ENCODE results near the gene MIGA2. TPM values are rescaled to one million over a fixed set of nuclear protein-coding genes. Genes with fewer than 3 reads are reported as not detected.

MIGA2 gene
- total and polyA plus RNA-seq, 2 of the 4 experiments (the other 2 are of a cell fraction): 12.5 to 25.3 TPM

DNA sequence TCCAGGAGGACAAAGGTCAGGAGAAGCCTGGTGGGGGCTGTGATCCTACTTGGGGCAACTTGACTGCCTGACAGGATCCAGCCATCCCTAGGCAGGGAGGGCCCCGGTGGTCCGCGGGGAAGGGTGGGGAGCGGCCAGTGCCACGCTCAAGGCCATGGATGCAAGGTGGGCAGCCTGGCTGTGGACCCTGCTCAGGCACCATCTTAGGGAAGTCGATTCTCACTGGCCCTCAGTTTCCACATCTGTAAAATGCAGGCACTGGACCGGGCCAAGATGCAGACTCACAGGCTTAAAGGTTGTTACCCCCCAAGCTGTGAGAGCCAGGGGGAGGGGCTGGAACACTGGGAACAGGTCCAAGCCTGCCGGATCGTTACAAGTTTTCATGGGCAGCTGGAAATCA, 35.7 kb downstream of the MIGA2 start:
- Histone ChIP-seq H2AFZ (replicated peaks; ENCODE audit: low read length, poor library complexity) (no peak overlapping the region), H3K14ac (replicated peaks; ENCODE audit: low read depth, low read length) (no peak overlapping the region), H4K5ac (ENCODE audit: low read depth, low read length) (no peak overlapping the region), H3K9me3 (ENCODE audit: control insufficient read depth, insufficient read depth, low read length) (no peaks in the 10 kb centered on the region), H4K91ac (ENCODE audit: insufficient read depth, low read depth, low read length) (no peak overlapping the region), H3K36me3 (ENCODE audit: control insufficient read depth, insufficient read depth, low read length) (peaks cover 14% of the 10 kb centered on the region; the same call in 1 of the 2 replicates), H3K9ac (ENCODE audit: low read depth, low read length) (no peak overlapping the region), H2BK120ac (ENCODE audit: low read depth, low read length) (no peak overlapping the region), H2AK9ac (replicated peaks; ENCODE audit: low read depth, low read length, poor library complexity) (no peak overlapping the region), H3K4ac (ENCODE audit: low read depth, low read length) (no peak overlapping the region), H4K20me1 (ENCODE audit: insufficient read depth, low read length) (no peaks in the 10 kb centered on the region), H3K4me1 (ENCODE audit: control insufficient read depth, insufficient read depth, low read length) (no peaks in the 10 kb centered on the region), H3K79me1 (ENCODE audit: low read depth in 1 of 2, low read length in 2 of 2) (no peaks in the 10 kb centered on the region), H2BK20ac (ENCODE audit: low read depth, low read length) (no peak overlapping the region), H3K56ac (ENCODE audit: extremely low read depth, insufficient read depth, low read length) (no peak overlapping the region), H3K23ac (ENCODE audit: low read depth, low read length) (no peak overlapping the region), H2BK15ac (ENCODE audit: low read depth, low read length) (no peak overlapping the region), H2AK5ac (ENCODE audit: low read depth, low read length) (no peak overlapping the region), H3K9me1 (ENCODE audit: insufficient read depth, low read length) (0 out of 2 replicates have a peak, but pooled peaks cover 6% of the 10 kb centered on the region), H3K27ac (ENCODE audit: insufficient read depth, low read length) (no peak overlapping the region), H3K18ac (ENCODE audit: low read depth, low read length) (no peak overlapping the region), H3K4me3 (ENCODE audit: insufficient read depth, low read depth, low read length) (no peak overlapping the region), H2BK5ac (ENCODE audit: low read depth, low read length, poor library complexity, severe bottlenecking) (no peak overlapping the region), H3K27me3 (ENCODE audit: control insufficient read depth, insufficient read depth, low read length) (no peaks in the 10 kb centered on the region), H4K8ac (ENCODE audit: low read depth in 2 of 2, low read length in 2 of 2) (no peak overlapping the region), H3K4me2 (ENCODE audit: low read depth, low read length) (no peak overlapping the region)
- POLR2A ChIA-PET (ENCODE audit: unreplicated experiment): no interaction called here
- no peak for DNase-seq
- ATAC-seq (ENCODE audit: low read depth): no peak
- in situ Hi-C loops (cut with MboI; ENCODE audit: low sequenced_read_pairs) (no loop called here), dilution Hi-C loops (cut with HindIII; ENCODE audit: low sequenced_read_pairs, unreplicated experiment) (no loop called here), intact Hi-C loops (cut with micrococcal nuclease) (no loop called here)
- no peak for TF ChIP-seq NFE2L2 (IDR thresholded peaks at IDR 0.05; ENCODE audit: low read depth, low read length)
- no peak for TF ChIP-seq RAD21 (IDR thresholded peaks at IDR 0.05; ENCODE audit: low read length)
- TF ChIP-seq CEBPB (IDR thresholded peaks at IDR 0.05; ENCODE audit: low read depth, low read length): no peak
- no peak for TF ChIP-seq BHLHE40 (IDR thresholded peaks at IDR 0.05; ENCODE audit: low read depth, low read length)
- TF ChIP-seq MXI1 (IDR thresholded peaks at IDR 0.05; ENCODE audit: borderline replicate concordance, low read depth, low read length): no peak
- no peak for TF ChIP-seq MAZ (IDR thresholded peaks at IDR 0.05; ENCODE audit: borderline replicate concordance, low read depth, low read length)
- no peak for TF ChIP-seq CHD1 (IDR thresholded peaks at IDR 0.05; ENCODE audit: low read depth, low read length)
- TF ChIP-seq MAFK (IDR thresholded peaks at IDR 0.05; ENCODE audit: low read depth, low read length): no peak
- TF ChIP-seq, protein P1, sequence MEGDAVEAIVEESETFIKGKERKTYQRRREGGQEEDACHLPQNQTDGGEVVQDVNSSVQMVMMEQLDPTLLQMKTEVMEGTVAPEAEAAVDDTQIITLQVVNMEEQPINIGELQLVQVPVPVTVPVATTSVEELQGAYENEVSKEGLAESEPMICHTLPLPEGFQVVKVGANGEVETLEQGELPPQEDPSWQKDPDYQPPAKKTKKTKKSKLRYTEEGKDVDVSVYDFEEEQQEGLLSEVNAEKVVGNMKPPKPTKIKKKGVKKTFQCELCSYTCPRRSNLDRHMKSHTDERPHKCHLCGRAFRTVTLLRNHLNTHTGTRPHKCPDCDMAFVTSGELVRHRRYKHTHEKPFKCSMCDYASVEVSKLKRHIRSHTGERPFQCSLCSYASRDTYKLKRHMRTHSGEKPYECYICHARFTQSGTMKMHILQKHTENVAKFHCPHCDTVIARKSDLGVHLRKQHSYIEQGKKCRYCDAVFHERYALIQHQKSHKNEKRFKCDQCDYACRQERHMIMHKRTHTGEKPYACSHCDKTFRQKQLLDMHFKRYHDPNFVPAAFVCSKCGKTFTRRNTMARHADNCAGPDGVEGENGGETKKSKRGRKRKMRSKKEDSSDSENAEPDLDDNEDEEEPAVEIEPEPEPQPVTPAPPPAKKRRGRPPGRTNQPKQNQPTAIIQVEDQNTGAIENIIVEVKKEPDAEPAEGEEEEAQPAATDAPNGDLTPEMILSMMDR (conservative IDR thresholded peaks at IDR 0.05; ENCODE audit: low read depth, low read length): no peak
- no peak for TF ChIP-seq RFX5 (IDR thresholded peaks at IDR 0.05; ENCODE audit: low read depth, low read length)
- no peak for TF ChIP-seq FOS (IDR thresholded peaks at IDR 0.05; ENCODE audit: low read depth, low read length)
- TF ChIP-seq, protein P2, sequence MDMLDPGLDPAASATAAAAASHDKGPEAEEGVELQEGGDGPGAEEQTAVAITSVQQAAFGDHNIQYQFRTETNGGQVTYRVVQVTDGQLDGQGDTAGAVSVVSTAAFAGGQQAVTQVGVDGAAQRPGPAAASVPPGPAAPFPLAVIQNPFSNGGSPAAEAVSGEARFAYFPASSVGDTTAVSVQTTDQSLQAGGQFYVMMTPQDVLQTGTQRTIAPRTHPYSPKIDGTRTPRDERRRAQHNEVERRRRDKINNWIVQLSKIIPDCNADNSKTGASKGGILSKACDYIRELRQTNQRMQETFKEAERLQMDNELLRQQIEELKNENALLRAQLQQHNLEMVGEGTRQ (IDR thresholded peaks at IDR 0.05; ENCODE audit: low read depth, low read length): no peak
- TF ChIP-seq POLR2A (IDR thresholded peaks at IDR 0.05; ENCODE audit: low read depth, low read length): no peak
- TF ChIP-seq SMC3 (IDR thresholded peaks at IDR 0.05; ENCODE audit: low read depth, low read length): no peak
- TF ChIP-seq, protein P3, sequence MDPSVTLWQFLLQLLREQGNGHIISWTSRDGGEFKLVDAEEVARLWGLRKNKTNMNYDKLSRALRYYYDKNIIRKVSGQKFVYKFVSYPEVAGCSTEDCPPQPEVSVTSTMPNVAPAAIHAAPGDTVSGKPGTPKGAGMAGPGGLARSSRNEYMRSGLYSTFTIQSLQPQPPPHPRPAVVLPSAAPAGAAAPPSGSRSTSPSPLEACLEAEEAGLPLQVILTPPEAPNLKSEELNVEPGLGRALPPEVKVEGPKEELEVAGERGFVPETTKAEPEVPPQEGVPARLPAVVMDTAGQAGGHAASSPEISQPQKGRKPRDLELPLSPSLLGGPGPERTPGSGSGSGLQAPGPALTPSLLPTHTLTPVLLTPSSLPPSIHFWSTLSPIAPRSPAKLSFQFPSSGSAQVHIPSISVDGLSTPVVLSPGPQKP (IDR thresholded peaks at IDR 0.05; ENCODE audit: borderline replicate concordance, low read depth, low read length): no peak
- TF ChIP-seq RCOR1 (IDR thresholded peaks at IDR 0.05; ENCODE audit: insufficient replicate concordance, low read length): no peak
- 67% methylated on average over 7 of the region's 9 CpGs; no CpG with 5 or more reads in 1 of the 2 experiments for WGBS, 2 experiments (ENCODE audit: extremely low coverage in 2 of 2, insufficient read length in 1 of 2)
- CTCF ChIA-PET: no interaction called here
- BruUV-seq (replicated peaks): no TSS peak

All from IMR-90 (cell line).